Measurements from ENCODE around the gene ZKSCAN2.

ZKSCAN2 gene

DNA sequence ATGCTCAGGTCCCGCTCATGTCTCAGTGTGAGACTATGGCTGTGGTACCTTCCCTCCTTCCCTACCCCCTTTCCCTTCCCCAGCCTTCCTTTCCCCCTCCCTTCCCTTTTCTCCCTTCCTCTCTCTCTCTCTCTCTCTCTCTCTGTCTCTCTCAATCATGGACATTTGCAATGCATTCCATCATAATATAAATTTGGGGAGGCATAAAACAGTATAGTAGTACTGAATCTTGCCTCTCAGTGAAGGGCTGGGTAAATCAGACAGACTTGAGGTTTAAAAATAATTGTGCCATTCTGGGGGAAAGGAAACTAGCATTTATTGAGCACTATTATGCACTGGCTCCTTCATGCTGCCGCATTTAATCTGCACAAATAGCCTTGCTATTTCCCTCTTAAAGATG lies 4.3 kb downstream of the ZKSCAN2 start:
- Histone ChIP-seq H3K36me3 (ENCODE audit: control insufficient read depth, insufficient read depth, low read length) (peaks cover 3% of the 10 kb centered on the region), H3K4me3 (replicated peaks; ENCODE audit: low read depth, low read length) (no peak overlapping the region), H3K27me3 (replicated peaks; ENCODE audit: control insufficient read depth, insufficient read depth, low read length) (no peaks in the 10 kb centered on the region)
- no peak for DNase-seq (ENCODE audit: extremely low read depth, insufficient read length)
- TF ChIP-seq, protein P1, sequence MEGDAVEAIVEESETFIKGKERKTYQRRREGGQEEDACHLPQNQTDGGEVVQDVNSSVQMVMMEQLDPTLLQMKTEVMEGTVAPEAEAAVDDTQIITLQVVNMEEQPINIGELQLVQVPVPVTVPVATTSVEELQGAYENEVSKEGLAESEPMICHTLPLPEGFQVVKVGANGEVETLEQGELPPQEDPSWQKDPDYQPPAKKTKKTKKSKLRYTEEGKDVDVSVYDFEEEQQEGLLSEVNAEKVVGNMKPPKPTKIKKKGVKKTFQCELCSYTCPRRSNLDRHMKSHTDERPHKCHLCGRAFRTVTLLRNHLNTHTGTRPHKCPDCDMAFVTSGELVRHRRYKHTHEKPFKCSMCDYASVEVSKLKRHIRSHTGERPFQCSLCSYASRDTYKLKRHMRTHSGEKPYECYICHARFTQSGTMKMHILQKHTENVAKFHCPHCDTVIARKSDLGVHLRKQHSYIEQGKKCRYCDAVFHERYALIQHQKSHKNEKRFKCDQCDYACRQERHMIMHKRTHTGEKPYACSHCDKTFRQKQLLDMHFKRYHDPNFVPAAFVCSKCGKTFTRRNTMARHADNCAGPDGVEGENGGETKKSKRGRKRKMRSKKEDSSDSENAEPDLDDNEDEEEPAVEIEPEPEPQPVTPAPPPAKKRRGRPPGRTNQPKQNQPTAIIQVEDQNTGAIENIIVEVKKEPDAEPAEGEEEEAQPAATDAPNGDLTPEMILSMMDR (IDR thresholded peaks at IDR 0.05; ENCODE audit: insufficient read depth, low read length, poor library complexity, severe bottlenecking): no peak

DNA sequence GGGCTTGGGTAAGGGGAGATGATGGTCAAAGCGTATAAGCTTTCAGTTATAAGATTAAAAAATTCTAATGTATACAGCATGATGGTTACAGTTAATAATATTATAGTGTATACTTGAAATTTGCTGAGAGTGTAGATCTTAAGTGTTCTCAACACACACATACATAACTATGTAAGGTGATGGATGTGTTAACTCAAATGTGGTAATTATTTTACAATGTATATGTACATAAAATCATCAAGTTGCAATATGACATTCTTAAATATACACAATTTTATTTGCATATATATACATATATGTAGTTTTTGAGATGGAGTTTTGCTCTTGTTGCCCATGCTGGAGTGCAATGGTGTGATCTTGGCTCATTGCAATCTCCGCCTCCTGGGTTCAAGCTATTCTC lies 7.2 kb downstream of the ZKSCAN2 start:
- TF ChIP-seq, protein P1 (IDR thresholded peaks at IDR 0.05; ENCODE audit: insufficient read depth, low read length, poor library complexity, severe bottlenecking): no peak
- no peaks in the 10 kb centered on the region for H3K27me3 ChIP-seq (replicated peaks; ENCODE audit: control insufficient read depth, insufficient read depth, low read length)
- peaks cover 7% of the 10 kb centered on the region for H3K36me3 ChIP-seq (ENCODE audit: control insufficient read depth, insufficient read depth, low read length)
- no peak for DNase-seq (ENCODE audit: extremely low read depth, insufficient read length)
- H3K4me3 ChIP-seq (replicated peaks; ENCODE audit: low read depth, low read length): no peak overlapping the region

DNA sequence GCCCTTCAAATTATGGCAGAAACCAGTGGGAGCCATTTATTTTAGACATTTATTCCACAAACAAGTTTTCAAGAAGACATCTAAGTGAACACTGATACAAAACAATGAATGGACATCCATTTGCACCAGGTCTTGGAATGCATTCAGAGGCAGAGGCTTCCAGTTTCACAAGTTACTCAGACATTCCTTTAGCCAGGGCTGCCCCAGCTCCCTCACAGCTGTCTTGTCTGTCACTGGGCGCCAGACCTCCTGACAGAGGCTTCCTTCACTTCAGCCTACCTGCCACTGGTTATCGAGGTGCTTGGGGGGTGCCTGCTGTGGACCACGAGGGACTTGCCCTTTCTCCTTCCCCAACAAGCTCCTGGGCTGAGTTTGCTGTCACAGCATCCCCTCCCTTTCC lies 21.7 kb downstream of the ZKSCAN2 start:
- no peak overlapping the region for H3K4me3 ChIP-seq (replicated peaks; ENCODE audit: low read depth, low read length)
- TF ChIP-seq, protein P1 (IDR thresholded peaks at IDR 0.05; ENCODE audit: insufficient read depth, low read length, poor library complexity, severe bottlenecking): no peak
- H3K27me3 ChIP-seq (replicated peaks; ENCODE audit: control insufficient read depth, insufficient read depth, low read length): no peaks in the 10 kb centered on the region
- no peaks in the 10 kb centered on the region for H3K36me3 ChIP-seq (ENCODE audit: control insufficient read depth, insufficient read depth, low read length)
- DNase-seq (ENCODE audit: extremely low read depth, insufficient read length): no peak

GRCh38 chr16:25228372-25228771 lies 29.3 kb downstream of the ZKSCAN2 start:
- H3K27me3 ChIP-seq (replicated peaks; ENCODE audit: control insufficient read depth, insufficient read depth, low read length): no peaks in the 10 kb centered on the region
- TF ChIP-seq, protein P1 (IDR thresholded peaks at IDR 0.05; ENCODE audit: insufficient read depth, low read length, poor library complexity, severe bottlenecking): no peak
- no peak overlapping the region for H3K4me3 ChIP-seq (replicated peaks; ENCODE audit: low read depth, low read length)
- no peaks in the 10 kb centered on the region for H3K36me3 ChIP-seq (ENCODE audit: control insufficient read depth, insufficient read depth, low read length)
- no peak for DNase-seq (ENCODE audit: extremely low read depth, insufficient read length)

GRCh38 chr16:25224731-25225319 lies 32.8 kb downstream of the ZKSCAN2 start:
- Histone ChIP-seq H3K36me3 (ENCODE audit: control insufficient read depth, insufficient read depth, low read length) (no peaks in the 10 kb centered on the region), H3K27me3 (replicated peaks; ENCODE audit: control insufficient read depth, insufficient read depth, low read length) (no peaks in the 10 kb centered on the region), H3K4me3 (replicated peaks; ENCODE audit: low read depth, low read length) (no peak overlapping the region)
- TF ChIP-seq, protein P1 (IDR thresholded peaks at IDR 0.05; ENCODE audit: insufficient read depth, low read length, poor library complexity, severe bottlenecking): no peak
- no peak for DNase-seq (ENCODE audit: extremely low read depth, insufficient read length)

GRCh38 chr16:25223964-25224363 lies 33.7 kb downstream of the ZKSCAN2 start:
- TF ChIP-seq, protein P1 (IDR thresholded peaks at IDR 0.05; ENCODE audit: insufficient read depth, low read length, poor library complexity, severe bottlenecking): no peak
- H3K27me3 ChIP-seq (replicated peaks; ENCODE audit: control insufficient read depth, insufficient read depth, low read length): no peaks in the 10 kb centered on the region
- no peak for DNase-seq (ENCODE audit: extremely low read depth, insufficient read length)
- H3K36me3 ChIP-seq (ENCODE audit: control insufficient read depth, insufficient read depth, low read length): no peaks in the 10 kb centered on the region
- no peak overlapping the region for H3K4me3 ChIP-seq (replicated peaks; ENCODE audit: low read depth, low read length)

Measured in GM06990 (cell line).